ENCODE measurements around the gene FAM227A.

The FAM227A gene

GRCh38 chr22:38656256-38657044, at the start of gene FAM227A, which contains the start of gene CBY1:
Gene FAM227A, minus strand, starts transcription at chr22:38656392. Its CDS starts 6,224 bp downstream, at chr22:38650168.
Gene CBY1, plus strand, starts transcription at chr22:38656638. Its CDS starts 11,417 bp downstream, at chr22:38668055.
- peak; percentile 95 for DNase-seq

GRCh38 chr22:38705235-38706100, 49.3 kb upstream of the FAM227A start, which contains the start of gene GTPBP1:
Gene GTPBP1, plus strand, starts transcription at chr22:38705944. Its CDS starts 12 bp downstream, at chr22:38705956.
- peak; percentile 100 for DNase-seq

- DNase-seq = no peak
Measured at GRCh38 chr22:38704654-38705234, 48.6 kb upstream of the FAM227A start.

- peak; percentile 92 for DNase-seq
Measured at GRCh38 chr22:38700789-38701628, 44.8 kb upstream of the FAM227A start, which contains the start of gene JOSD1. Gene JOSD1, minus strand, starts transcription at chr22:38700943. Its CDS starts 956 bp downstream, at chr22:38699987.

GRCh38 chr22:38700270-38700788, 44.1 kb upstream of the FAM227A start:
- no peak for DNase-seq

GRCh38 chr22:38699784-38700183, 43.6 kb upstream of the FAM227A start:
- no peak for DNase-seq

GRCh38 chr22:38699143-38699542, 43.0 kb upstream of the FAM227A start:
- DNase-seq = no peak

GRCh38 chr22:38698407-38699094, 42.4 kb upstream of the FAM227A start:
- DNase-seq = no peak

- no peak for DNase-seq
Measured at GRCh38 chr22:38697425-38698089, 41.4 kb upstream of the FAM227A start.

- DNase-seq = no peak
Measured at GRCh38 chr22:38696606-38697424, 40.6 kb upstream of the FAM227A start.

GRCh38 chr22:38694940-38695339, 38.7 kb upstream of the FAM227A start:
- DNase-seq = no peak

GRCh38 chr22:38694049-38694448, 37.9 kb upstream of the FAM227A start:
- no peak for DNase-seq

- no peak for DNase-seq
Measured at GRCh38 chr22:38689651-38690050, 33.5 kb upstream of the FAM227A start.

GRCh38 chr22:38685761-38686160, 29.6 kb upstream of the FAM227A start:
- no peak for DNase-seq

- no peak for DNase-seq
Measured at GRCh38 chr22:38684895-38685294, 28.7 kb upstream of the FAM227A start.

- peak; percentile 76 for DNase-seq
Measured at GRCh38 chr22:38681582-38682335, 25.6 kb upstream of the FAM227A start, which contains the start of gene TOMM22. Gene TOMM22, plus strand, starts transcription at chr22:38681957. Its CDS starts 22 bp downstream, at chr22:38681979.

GRCh38 chr22:38675833-38676232, 19.6 kb upstream of the FAM227A start:
- no peak for DNase-seq

- no peak for DNase-seq
Measured at GRCh38 chr22:38674888-38675287, 18.7 kb upstream of the FAM227A start.

Data from COR-L47 (cell line).